GM12878 (cell line): ENCODE measurements around the gene CYB5A. TPM values are rescaled to one million over a fixed set of nuclear protein-coding genes. Genes with fewer than 3 reads are reported as not detected.
A peak's percentile ranks its signal among the peaks of the same experiment; 100 is the strongest.

Experiments used
- ATAC-seq: fragments of 200-7000 bp; cut with Tn5 transposase; 3 replicates; pipeline ENCODE4 v1.9.1; 2020; ENCODE audit warnings: mild to moderate bottlenecking, moderate library complexity
- BruUV-seq: library from RNA; stranded (reverse); fragments of 400-500 nt; replicated peaks from 2 replicates; lab custom pipeline; 2021; lab: Mats Ljungman, UMichigan
- CTCF ChIA-PET: fragments of 300-600 bp; sonication (Branson Sonifier 250); formaldehyde crosslinking; extraction: SDS; loops from one replicate; lab custom pipeline; 2021; ENCODE audit warnings: inconsistent platforms; lab: Yijun Ruan, JAX
- POLR2A ChIA-PET: fragments of 350-600 bp; formaldehyde crosslinking; extraction: SDS; loops from one replicate; lab custom pipeline; 2021; ENCODE audit warnings: inconsistent platforms; lab: Charles Lee
- RAD21 ChIA-PET: fragments of 300-600 bp; sonication (Branson Sonifier 250); formaldehyde crosslinking; loops from one replicate; lab custom pipeline; 2023; ENCODE audit warnings: antibody characterized with exemption; ENCODE audit not compliant: unreplicated experiment; lab: Charles Lee
- SMC1A ChIA-PET: fragments of 300-600 bp; sonication (Branson Sonifier 250); formaldehyde crosslinking; loops from one replicate; lab custom pipeline; 2023; ENCODE audit not compliant: unreplicated experiment, uncharacterized antibody; lab: Charles Lee
- DNase-seq: peaks from one replicate; pipeline ENCODE4 v3.0.0-alpha.2; 2011; ENCODE audit warnings: low read depth, low spot score
- FAIRE-seq: peaks from 3 replicates; lab custom pipeline; 2011; peaks lifted over from hg19 to GRCh38; lab: Jason Lieb, UNC
- H2AFZ ChIP-seq: 2 replicates; pipeline ENCODE4 v1.6.0; 2011; ENCODE audit warnings: low read depth, low read length, control low read depth; ENCODE audit not compliant: control insufficient read depth
- H3K27ac ChIP-seq: 2 replicates; pipeline ENCODE4 v1.5.1; 2011; ENCODE audit warnings: control low read depth; ENCODE audit not compliant: control insufficient read depth, insufficient read depth
- H3K27me3 ChIP-seq, 2 experiments: replicated peaks in 1 of 2; 2 replicates each; pipeline versions ENCODE4 v1.6.0 to v1.6.1; 2011; ENCODE audit warnings: low read length in 1 of 2; ENCODE audit not compliant: control insufficient read depth in 2 of 2, insufficient read depth in 2 of 2
- H3K36me3 ChIP-seq, 2 experiments: 2 replicates each; pipeline ENCODE4 v1.5.1; 2011; ENCODE audit warnings: low read length in 1 of 2; ENCODE audit not compliant: control insufficient read depth in 2 of 2, insufficient read depth in 2 of 2
- H3K4me1 ChIP-seq: 2 replicates; pipeline ENCODE4 v1.6.1; 2011; ENCODE audit warnings: mild to moderate bottlenecking, low read length, moderate library complexity, mixed read lengths; ENCODE audit not compliant: control insufficient read depth, insufficient read depth
- H3K4me2 ChIP-seq: 2 replicates; pipeline ENCODE4 v1.6.0; 2011; ENCODE audit warnings: control low read depth; ENCODE audit not compliant: control insufficient read depth, insufficient read depth
- H3K4me3 ChIP-seq: fragments of 200-600 bp; sonication (generic); 2 replicates; pipeline ENCODE4 v1.5.1; 2016
- H3K79me2 ChIP-seq: 2 replicates; pipeline ENCODE4 v1.6.0; 2011; ENCODE audit warnings: low read length; ENCODE audit not compliant: control insufficient read depth, insufficient read depth
- H3K9ac ChIP-seq: 2 replicates; pipeline ENCODE4 v1.8.0; 2011; ENCODE audit warnings: low read length, control low read depth, mixed read lengths; ENCODE audit not compliant: control insufficient read depth, insufficient read depth
- H3K9me3 ChIP-seq: replicated peaks from 3 replicates; pipeline ENCODE4 v1.5.1; 2011; ENCODE audit warnings: mild to moderate bottlenecking, low read length; ENCODE audit not compliant: control insufficient read depth, insufficient read depth
- H4K20me1 ChIP-seq: 2 replicates; pipeline ENCODE4 v1.6.0; 2011; ENCODE audit not compliant: control insufficient read depth, insufficient read depth
- CREM ChIP-seq: IDR thresholded peaks from 2 replicates; pipeline ENCODE4 v1.6.1; 2014; ENCODE audit warnings: antibody characterized with exemption, low read depth
- EZH2 ChIP-seq: IDR thresholded peaks from 2 replicates; pipeline ENCODE4 v1.6.1; 2012; ENCODE audit warnings: low read depth, mild to moderate bottlenecking, control low read depth, inconsistent platforms, low read length, borderline replicate concordance; ENCODE audit not compliant: control insufficient read depth
- HDGF ChIP-seq: fragments of 450-650 bp; IDR thresholded peaks from 2 replicates; pipeline ENCODE4 v1.6.1; 2016; ENCODE audit warnings: antibody characterized with exemption
- IRF5 ChIP-seq: fragments of 450-650 bp; IDR thresholded peaks from 2 replicates; pipeline ENCODE4 v1.6.1; 2017; ENCODE audit warnings: borderline replicate concordance
- KAT2A ChIP-seq: conservative IDR thresholded peaks from 2 replicates; pipeline ENCODE4 v1.6.1; 2011; ENCODE audit warnings: low read depth, low read length; ENCODE audit not compliant: control insufficient read depth
- PML ChIP-seq: IDR thresholded peaks from 2 replicates; pipeline ENCODE4 v1.6.1; 2012; ENCODE audit warnings: low read length, inconsistent platforms
- TCF7 ChIP-seq: IDR thresholded peaks from 2 replicates; pipeline ENCODE4 v1.6.1; 2014; ENCODE audit warnings: antibody characterized with exemption, borderline replicate concordance
- ZBTB4 ChIP-seq: fragments of 450-650 bp; formaldehyde crosslinking; IDR thresholded peaks from 2 replicates; pipeline ENCODE4 v1.4.0; 2022; ENCODE audit warnings: mild to moderate bottlenecking, moderate library complexity
- WGBS: methylation state at CpG from one replicate; pipeline ENCODE4 v1.1.6; 2016; ENCODE audit warnings: low lambda C conversion rate; ENCODE audit not compliant: insufficient replicate concordance, insufficient coverage; ENCODE audit errors: missing lambda C conversion rate; 5-methylcytosine and 5-hydroxymethylcytosine counted together
- in situ Hi-C: fragments of 300-500 bp; cut with MboI; formaldehyde crosslinking; loops from 9 replicates; pipeline ENCODE4 v1.14.3; 2018; ENCODE audit warnings: mixed read lengths
- intact Hi-C: fragments of 100-400 bp; cut with micrococcal nuclease; formaldehyde crosslinking; loops from one replicate; pipeline ENCODE4 v1.14.2; 2022; ENCODE audit not compliant: unreplicated experiment
- polyA plus RNA-seq, 11 experiments: library from polyadenylated mRNA; depleted of rRNA in 4 of 11; unstranded in 6 of 11; stranded (reverse) in 5 of 11; fragments of >200 nt; fragmentation: Nextera tagmentation in 4 of 11; fragmentation: Illumina TruSeq in 1 of 11; extraction: Ambion mirVana in 4 of 11; extraction: Trizol in 1 of 11; gene quantifications; 1 replicate in 1 of 11; 2 replicates in 10 of 11; pipeline versions ENCODE4 v1.2.1 to v1.2.3, GENCODE V29; 2011 to 2016; ENCODE audit warnings: inconsistent platforms in 2 of 11, missing spikeins in 2 of 11, low read depth in 1 of 11
- total RNA-seq, 4 experiments: library from RNA; depleted of rRNA in 3 of 4; stranded (reverse); fragments of >200 nt in 3 of 4; fragmentation: Illumina TruSeq in 1 of 4; extraction: Trizol in 1 of 4; gene quantifications; 2 replicates each; pipeline versions ENCODE4 v1.2.1 to v1.2.3, GENCODE V29; 2013 to 2021
- TF ChIP-seq, protein P1 (sequence below): IDR thresholded peaks from 2 replicates; pipeline ENCODE4 v1.6.1; 2011; ENCODE audit warnings: mild to moderate bottlenecking, low read depth, low read length, moderate library complexity; ENCODE audit not compliant: insufficient replicate concordance
- TF ChIP-seq, protein P2 (sequence below): fragments of 450-650 bp; IDR thresholded peaks from 2 replicates; pipeline ENCODE4 v1.6.1; 2016; ENCODE audit warnings: mild to moderate bottlenecking

CYB5A gene
- total and polyA plus RNA-seq, 10 of the 15 experiments (the other 5 are each of a cell fraction or from before 2014, with no cell fraction given): 60.2 to 129 (median 103) TPM

GRCh38 chr18:74265546-74266098, 26.1 kb downstream of the CYB5A start:
- BruUV-seq: no TSS peak
- Histone ChIP-seq H3K4me3 (no peak overlapping the region), H3K27me3 (no peaks in the 10 kb centered on the region), H3K27ac (no peak overlapping the region), H4K20me1 (no peaks in the 10 kb centered on the region), H3K4me1 (no peaks in the 10 kb centered on the region), H3K9me3 (no peaks in the 10 kb centered on the region), H3K9ac (no peak overlapping the region), H2AFZ (no peak overlapping the region), H3K79me2 (no peaks in the 10 kb centered on the region), H3K4me2 (no peak overlapping the region), H3K36me3 (no peaks in the 10 kb centered on the region; a peak in 2 of 4 replicates)
- DNase-seq (no peak), ATAC-seq (no peak), FAIRE-seq (peak; percentile 49)
- in situ Hi-C loops: no loop called here
- ChIA-PET POLR2A (no interaction called here), SMC1A (interaction anchor here (1.5 kb wide), 1 partner anchor 9 kb away, joined by 3 read pairs; no protein-coding TSS in a partner anchor), CTCF (no interaction called here), RAD21 (no interaction called here)
- TF ChIP-seq, protein P1, sequence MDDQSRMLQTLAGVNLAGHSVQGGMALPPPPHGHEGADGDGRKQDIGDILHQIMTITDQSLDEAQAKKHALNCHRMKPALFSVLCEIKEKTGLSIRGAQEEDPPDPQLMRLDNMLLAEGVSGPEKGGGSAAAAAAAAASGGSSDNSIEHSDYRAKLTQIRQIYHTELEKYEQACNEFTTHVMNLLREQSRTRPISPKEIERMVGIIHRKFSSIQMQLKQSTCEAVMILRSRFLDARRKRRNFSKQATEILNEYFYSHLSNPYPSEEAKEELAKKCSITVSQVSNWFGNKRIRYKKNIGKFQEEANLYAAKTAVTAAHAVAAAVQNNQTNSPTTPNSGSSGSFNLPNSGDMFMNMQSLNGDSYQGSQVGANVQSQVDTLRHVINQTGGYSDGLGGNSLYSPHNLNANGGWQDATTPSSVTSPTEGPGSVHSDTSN: no peak
- TF ChIP-seq ZBTB4 (no peak), KAT2A (no peak), IRF5 (no peak), CREM (no peak), HDGF (no peak), TCF7 (no peak), EZH2 (no peak), PML (no peak)
- TF ChIP-seq, protein P2, sequence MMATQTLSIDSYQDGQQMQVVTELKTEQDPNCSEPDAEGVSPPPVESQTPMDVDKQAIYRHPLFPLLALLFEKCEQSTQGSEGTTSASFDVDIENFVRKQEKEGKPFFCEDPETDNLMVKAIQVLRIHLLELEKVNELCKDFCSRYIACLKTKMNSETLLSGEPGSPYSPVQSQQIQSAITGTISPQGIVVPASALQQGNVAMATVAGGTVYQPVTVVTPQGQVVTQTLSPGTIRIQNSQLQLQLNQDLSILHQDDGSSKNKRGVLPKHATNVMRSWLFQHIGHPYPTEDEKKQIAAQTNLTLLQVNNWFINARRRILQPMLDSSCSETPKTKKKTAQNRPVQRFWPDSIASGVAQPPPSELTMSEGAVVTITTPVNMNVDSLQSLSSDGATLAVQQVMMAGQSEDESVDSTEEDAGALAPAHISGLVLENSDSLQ: no peak
- intact Hi-C loops: loop anchor here (2.0 kb wide), 1 partner anchor 27 kb away; no protein-coding TSS in a partner anchor
- WGBS: 97% methylated on average over 8 of the region's 8 CpGs
